ENCODE data around the gene TUBB2B. TPM values are rescaled to one million over a fixed set of nuclear protein-coding genes. Genes with fewer than 3 reads are reported as not detected.

Gene TUBB2B
- total and polyA plus RNA-seq, 12 donors = 0.28 to 3.6 (median 0.94) TPM

GRCh38 chr6:3252369-3252768 lies 24.9 kb upstream of the TUBB2B start:
- WGBS, 2 donors = 72 to 80% methylated on average over 10 of the region's 10 CpGs
- intact Hi-C loops (cut with DNase I) = loop anchor here in 8 of 10 donors (2.0 to 10.0 kb wide), 7 partner anchors 88 to 258 kb away; partner anchors contain the start of genes NQO2 (in 3 of the 8) and TUBB2A (in 1 of the 8)
- peak in 5 of 8 donors; percentile 21 to 55 (median 48) for ATAC-seq
- peaks cover 0 to 40% (median 15%) of the 10 kb centered on the region in 9 donors for H3K4me1 ChIP-seq
- H3K36me3 ChIP-seq = no peaks in the 10 kb centered on the region
- H3K4me3 ChIP-seq = no peak overlapping the region
- H3K27me3 ChIP-seq = peaks cover 0 to 32% (median 13%) of the 10 kb centered on the region in 7 donors
- peak overlapping the region in 1 of 10 donors; percentile 55 for H3K27ac ChIP-seq
- no peaks in the 10 kb centered on the region for H3K9me3 ChIP-seq
- no peak for TF ChIP-seq CTCF (IDR thresholded peaks at IDR 0.05)
- DNase-seq = no peak

- no peaks in the 10 kb centered on the region for H3K36me3 ChIP-seq
- DNase-seq = peak; percentile 85
- H3K27me3 ChIP-seq = peaks cover 0 to 39% (median 13%) of the 10 kb centered on the region in 7 donors
- peak overlapping the region in 2 of 10 donors; percentile 16 to 27 for H3K4me3 ChIP-seq
- TF ChIP-seq CTCF (IDR thresholded peaks at IDR 0.05) = peak; percentile 88 to 98 (median 97)
- peak; percentile 73 to 90 (median 83) for ATAC-seq
- 36 to 37% methylated on average over 20 of the region's 20 CpGs for WGBS, 2 donors
- no peaks in the 10 kb centered on the region for H3K9me3 ChIP-seq
- no peak overlapping the region for H3K27ac ChIP-seq
- peaks cover 0 to 40% (median 15%) of the 10 kb centered on the region in 9 donors for H3K4me1 ChIP-seq
- intact Hi-C loops (cut with DNase I) = loop anchor here (1.0 to 10.0 kb wide), 11 partner anchors 87 to 257 kb away; partner anchors contain the start of genes NQO2 (in 3 of the 10) and TUBB2A (in 1 of the 10)
Observed at GRCh38 chr6:3251462-3252314, 24.2 kb upstream of the TUBB2B start.

- 76% methylated on average over 9 of the region's 9 CpGs for WGBS, 2 donors
- DNase-seq = peak in 1 of 2 donors; percentile 43
- Histone ChIP-seq H3K9me3 (no peaks in the 10 kb centered on the region), H3K36me3 (no peaks in the 10 kb centered on the region), H3K27me3 (peaks cover 0 to 43% (median 13%) of the 10 kb centered on the region in 7 donors), H3K4me3 (no peak overlapping the region), H3K4me1 (peaks cover 0 to 40% (median 15%) of the 10 kb centered on the region in 9 donors), H3K27ac (no peak overlapping the region)
- ATAC-seq = peak in 4 of 8 donors; percentile 8 to 35 (median 16)
- no peak for TF ChIP-seq CTCF (IDR thresholded peaks at IDR 0.05)
- intact Hi-C loops (cut with DNase I) = loop anchor here in 7 of 10 donors (2.0 to 10.0 kb wide), 9 partner anchors 85 to 255 kb away; partner anchors contain the start of genes NQO2 (in 3 of the 7) and TUBB2A (in 1 of the 7)
Observed at GRCh38 chr6:3250231-3250675, 22.8 kb upstream of the TUBB2B start.

GRCh38 chr6:3249821-3250220 lies 22.4 kb upstream of the TUBB2B start:
- ATAC-seq (no peak), DNase-seq (no peak)
- H3K4me1 ChIP-seq = peaks cover 0 to 40% (median 15%) of the 10 kb centered on the region in 9 donors
- no peaks in the 10 kb centered on the region for H3K9me3 ChIP-seq
- peaks cover 0 to 43% (median 13%) of the 10 kb centered on the region in 7 donors for H3K27me3 ChIP-seq
- no peaks in the 10 kb centered on the region for H3K36me3 ChIP-seq
- intact Hi-C loops (cut with DNase I) = loop anchor here in 7 of 10 donors (2.0 to 10.0 kb wide), 9 partner anchors 85 to 255 kb away; partner anchors contain the start of genes NQO2 (in 3 of the 7) and TUBB2A (in 1 of the 7)
- H3K27ac ChIP-seq = no peak overlapping the region
- WGBS, 2 donors = 94 to 97% methylated on average over 3 of the region's 3 CpGs
- TF ChIP-seq CTCF (IDR thresholded peaks at IDR 0.05) = no peak
- H3K4me3 ChIP-seq = no peak overlapping the region
